HG03039 (cell line): ENCODE measurements around the gene SPTLC1.

ENCODE experiments used
- ATAC-seq: cut with Tn5 transposase; IDR thresholded peaks from one replicate; pipeline ENCODE4 v1.9.1; 2021; ENCODE audit warnings: mild to moderate bottlenecking, moderate library complexity; ENCODE audit not compliant: unreplicated experiment

The SPTLC1 gene

GRCh38 chr9:91986248-91986647, 129.0 kb downstream of the SPTLC1 start:
- ATAC-seq: no peak

- ATAC-seq: no peak
Observed at GRCh38 chr9:91985692-91986091, 129.5 kb downstream of the SPTLC1 start.
